Activated B cell treated with CpG ODN at 0.5 μM for 24 hours (primary cell): ENCODE results near the gene IL22RA1. TPM values are rescaled to one million over a fixed set of nuclear protein-coding genes. Genes with fewer than 3 reads are reported as not detected.

Experiments used
- ATAC-seq: fragments of 200-7000 bp; cut with Tn5 transposase; one replicate; pipeline ENCODE4 v1.10.0; 2021; ENCODE audit warnings: low read depth, mild to moderate bottlenecking, moderate library complexity
- CTCF ChIA-PET: fragments of 350-600 bp; sonication (Branson Sonifier 250); formaldehyde crosslinking; loops from one replicate; lab custom pipeline; 2021; ENCODE audit warnings: antibody characterized with exemption; lab: Charles Lee
- POLR2A ChIA-PET: fragments of 350-600 bp; sonication (Branson Sonifier 250); formaldehyde crosslinking; loops from one replicate; lab custom pipeline; 2021; ENCODE audit warnings: antibody characterized with exemption; lab: Charles Lee
- DNase-seq: peaks from one replicate; pipeline ENCODE4 v3.0.0; 2022
- H3K27ac Mint-ChIP-seq: one replicate; pipeline ENCODE4 v1.8.0; 2020; ENCODE audit warnings: mixed read lengths
- H3K27me3 Mint-ChIP-seq: one replicate; pipeline ENCODE4 v1.8.0; 2021; ENCODE audit warnings: mixed read lengths
- H3K36me3 Mint-ChIP-seq: one replicate; pipeline ENCODE4 v1.8.0; 2021; ENCODE audit warnings: low read depth, mixed read lengths
- H3K4me1 Mint-ChIP-seq: one replicate; pipeline ENCODE4 v1.8.0; 2021; ENCODE audit warnings: mixed read lengths
- H3K4me3 Mint-ChIP-seq: one replicate; pipeline ENCODE4 v1.8.0; 2020; ENCODE audit warnings: mild to moderate bottlenecking, mixed read lengths
- H3K9me3 Mint-ChIP-seq: one replicate; pipeline ENCODE4 v1.8.0; 2020; ENCODE audit warnings: mixed read lengths
- intact Hi-C: fragments of 100-400 bp; cut with micrococcal nuclease; formaldehyde crosslinking; loops from one replicate; pipeline ENCODE4 v1.15.1; 2024
- total RNA-seq: library from RNA; stranded (reverse); gene quantifications from 2 replicates; pipeline ENCODE4 v1.2.3, GENCODE V29; 2022
- TF ChIP-seq, protein P1 (sequence below): fragments of 200-600 bp; IDR thresholded peaks from one replicate; pipeline ENCODE4 v1.8.0; 2022; ENCODE audit warnings: antibody characterized with exemption, mild to moderate bottlenecking

IL22RA1 gene
- total RNA-seq, 1 donor from 2014 or later: 0.09 TPM

DNA sequence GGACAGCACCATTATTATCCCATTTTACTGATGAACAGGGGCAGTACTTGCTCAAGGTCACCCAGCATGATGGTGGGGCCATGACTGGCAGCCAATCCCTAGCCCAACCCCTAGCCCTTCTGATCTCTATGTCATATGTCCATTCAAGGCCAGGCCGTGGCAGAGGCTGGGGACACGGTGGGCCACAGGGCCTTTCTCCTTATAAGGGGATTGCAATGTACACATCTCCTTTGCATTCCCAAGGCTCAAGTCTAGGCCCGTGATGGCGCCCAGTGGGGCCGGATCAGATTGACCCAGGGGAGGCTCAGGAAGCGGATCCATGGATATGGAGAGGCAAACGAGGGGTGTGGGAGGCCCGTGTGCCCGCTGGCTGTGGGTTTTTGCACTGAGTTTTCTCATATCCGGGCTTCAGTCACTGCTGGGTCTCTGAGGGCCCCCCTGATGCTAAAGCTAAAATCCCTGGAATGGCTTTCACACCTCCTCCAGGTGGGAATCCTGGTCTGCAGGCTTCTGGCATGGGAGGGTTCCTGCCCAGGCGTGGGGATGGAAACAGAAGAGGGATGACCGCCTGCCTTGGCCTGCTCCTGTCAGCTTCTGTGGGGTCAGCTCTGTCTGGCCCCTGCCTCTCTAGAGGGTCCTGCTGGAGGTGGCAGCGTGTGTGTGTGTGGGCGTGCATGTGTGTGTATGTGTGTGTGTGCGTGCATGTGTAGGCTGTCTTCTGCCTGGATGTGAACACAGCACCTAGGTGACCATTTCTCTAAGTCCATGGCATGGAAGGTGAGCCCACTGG lies 33.1 kb downstream of the IL22RA1 start:
- ChIA-PET CTCF (no interaction called here), POLR2A (no interaction called here)
- no peak overlapping the region for H3K27ac Mint-ChIP-seq
- TF ChIP-seq, protein P1, sequence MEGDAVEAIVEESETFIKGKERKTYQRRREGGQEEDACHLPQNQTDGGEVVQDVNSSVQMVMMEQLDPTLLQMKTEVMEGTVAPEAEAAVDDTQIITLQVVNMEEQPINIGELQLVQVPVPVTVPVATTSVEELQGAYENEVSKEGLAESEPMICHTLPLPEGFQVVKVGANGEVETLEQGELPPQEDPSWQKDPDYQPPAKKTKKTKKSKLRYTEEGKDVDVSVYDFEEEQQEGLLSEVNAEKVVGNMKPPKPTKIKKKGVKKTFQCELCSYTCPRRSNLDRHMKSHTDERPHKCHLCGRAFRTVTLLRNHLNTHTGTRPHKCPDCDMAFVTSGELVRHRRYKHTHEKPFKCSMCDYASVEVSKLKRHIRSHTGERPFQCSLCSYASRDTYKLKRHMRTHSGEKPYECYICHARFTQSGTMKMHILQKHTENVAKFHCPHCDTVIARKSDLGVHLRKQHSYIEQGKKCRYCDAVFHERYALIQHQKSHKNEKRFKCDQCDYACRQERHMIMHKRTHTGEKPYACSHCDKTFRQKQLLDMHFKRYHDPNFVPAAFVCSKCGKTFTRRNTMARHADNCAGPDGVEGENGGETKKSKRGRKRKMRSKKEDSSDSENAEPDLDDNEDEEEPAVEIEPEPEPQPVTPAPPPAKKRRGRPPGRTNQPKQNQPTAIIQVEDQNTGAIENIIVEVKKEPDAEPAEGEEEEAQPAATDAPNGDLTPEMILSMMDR: no peak
- intact Hi-C loops: no loop called here
- H3K9me3 Mint-ChIP-seq: no peaks in the 10 kb centered on the region
- no peak for ATAC-seq
- H3K36me3 Mint-ChIP-seq: no peaks in the 10 kb centered on the region
- H3K27me3 Mint-ChIP-seq: peaks cover 18% of the 10 kb centered on the region
- H3K4me1 Mint-ChIP-seq: peaks cover 6% of the 10 kb centered on the region
- DNase-seq: no peak
- no peak overlapping the region for H3K4me3 Mint-ChIP-seq

DNA sequence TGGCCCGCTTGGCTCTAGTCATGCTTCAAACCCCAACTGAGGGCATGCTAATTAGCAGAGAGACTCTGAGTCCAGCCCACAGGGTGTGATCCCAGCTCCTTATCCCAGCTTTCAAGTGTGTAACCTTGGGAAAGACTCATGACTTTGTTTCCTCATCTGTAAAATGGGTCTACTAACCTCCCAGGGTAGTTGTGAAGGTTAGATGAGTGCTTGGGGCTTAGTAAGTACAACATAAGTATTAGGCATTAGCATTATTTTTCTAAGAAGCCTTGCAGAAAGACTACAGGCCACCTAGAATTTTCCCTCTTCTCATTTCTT lies 33.8 kb downstream of the IL22RA1 start:
- Mint-ChIP-seq H3K4me3 (no peak overlapping the region), H3K9me3 (no peaks in the 10 kb centered on the region), H3K36me3 (no peaks in the 10 kb centered on the region), H3K27ac (no peak overlapping the region), H3K4me1 (peaks cover 6% of the 10 kb centered on the region), H3K27me3 (peaks cover 16% of the 10 kb centered on the region)
- ChIA-PET POLR2A (no interaction called here), CTCF (no interaction called here)
- TF ChIP-seq, protein P1: no peak
- ATAC-seq (no peak), DNase-seq (no peak)
- intact Hi-C loops: no loop called here

DNA sequence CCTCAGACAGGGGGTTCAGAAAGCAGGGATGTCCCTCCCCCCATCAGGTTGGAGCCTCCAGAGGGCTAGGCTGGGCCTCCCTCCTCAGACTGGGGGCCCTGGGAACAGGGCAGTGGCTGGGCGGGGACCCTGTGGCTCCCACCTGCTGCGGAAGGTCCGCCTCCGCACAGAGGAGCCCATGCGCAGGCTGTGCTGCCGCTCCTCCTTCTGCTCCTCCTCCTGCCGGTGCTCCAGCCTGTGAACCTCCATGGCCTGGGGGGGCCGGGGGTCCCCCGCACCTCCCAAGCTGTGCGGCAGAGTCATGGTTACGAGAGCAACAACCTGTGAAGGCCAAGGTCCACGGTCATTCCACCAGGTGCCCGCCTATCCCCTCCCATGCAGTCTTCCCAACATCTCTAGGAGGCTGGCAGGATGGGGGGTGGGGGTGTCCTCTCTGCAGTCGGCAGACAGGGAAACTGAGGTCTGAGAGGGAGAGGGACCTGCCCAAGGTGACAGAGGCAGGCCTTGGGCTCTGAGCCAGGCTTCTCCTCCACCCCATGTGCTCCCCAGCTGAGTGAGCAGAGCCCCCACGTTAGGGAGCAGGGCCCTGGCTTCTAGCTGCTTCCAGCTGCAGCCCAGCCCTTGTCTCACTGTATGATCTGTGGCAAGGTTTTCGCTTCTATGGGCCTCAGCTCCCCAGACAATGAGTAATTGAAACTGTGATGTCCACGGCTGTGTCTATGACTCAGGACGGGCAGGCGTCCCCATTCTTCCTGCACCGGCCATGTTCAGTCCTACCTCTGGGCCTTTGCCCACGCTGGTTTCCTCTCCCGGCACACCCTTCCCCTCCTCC lies 34.4 kb downstream of the IL22RA1 start:
- intact Hi-C loops: no loop called here
- Mint-ChIP-seq H3K9me3 (no peaks in the 10 kb centered on the region), H3K36me3 (no peaks in the 10 kb centered on the region), H3K27ac (no peak overlapping the region), H3K4me1 (peaks cover 6% of the 10 kb centered on the region), H3K27me3 (peaks cover 13% of the 10 kb centered on the region), H3K4me3 (no peak overlapping the region)
- CTCF ChIA-PET: no interaction called here
- DNase-seq: no peak
- TF ChIP-seq, protein P1: no peak
- POLR2A ChIA-PET: no interaction called here
- ATAC-seq: no peak

DNA sequence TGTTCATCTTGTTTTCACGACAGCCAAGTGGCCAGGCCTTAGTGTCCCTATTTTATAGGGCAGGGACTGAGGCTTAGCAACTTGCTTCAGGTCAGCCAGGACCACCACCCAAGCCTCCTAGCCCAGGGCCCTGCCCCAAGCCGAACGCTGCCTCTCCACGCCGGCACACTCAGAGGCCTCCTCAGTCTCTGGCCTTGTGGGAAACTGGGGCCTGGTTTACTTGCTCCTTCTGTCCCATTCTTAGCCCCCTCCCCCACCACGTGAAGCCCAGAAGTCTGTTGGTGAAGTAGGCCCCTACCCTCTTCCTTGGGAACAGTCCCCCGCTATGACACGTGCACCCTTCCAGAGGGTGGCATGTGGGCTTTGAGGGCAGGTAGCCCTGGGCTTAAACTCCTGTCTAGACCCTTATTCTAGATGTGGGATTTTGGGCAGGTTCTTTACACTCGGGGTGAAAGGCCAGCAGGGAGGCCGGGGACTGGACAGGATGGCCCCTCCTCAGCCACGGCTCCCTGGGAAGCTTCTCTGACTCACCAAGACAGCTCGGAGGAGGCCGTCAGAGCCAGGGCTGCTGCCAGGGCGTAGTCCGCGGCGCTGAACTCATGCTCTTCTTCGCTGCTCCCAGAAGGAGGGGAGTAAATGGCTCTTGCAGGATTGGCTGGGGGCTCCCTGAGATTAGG lies 35.3 kb downstream of the IL22RA1 start:
- Mint-ChIP-seq H3K27me3 (peaks cover 8% of the 10 kb centered on the region), H3K36me3 (no peaks in the 10 kb centered on the region), H3K9me3 (no peaks in the 10 kb centered on the region), H3K4me1 (peaks cover 3% of the 10 kb centered on the region), H3K4me3 (no peak overlapping the region), H3K27ac (no peak overlapping the region)
- CTCF ChIA-PET: no interaction called here
- intact Hi-C loops: no loop called here
- TF ChIP-seq, protein P1: no peak
- POLR2A ChIA-PET: no interaction called here
- DNase-seq: no peak
- no peak for ATAC-seq
